Mucosa of stomach (tissue), 1 donor: ENCODE data around the gene TERT.

ENCODE experiments used
- H3K27me3 ChIP-seq: one replicate; pipeline ENCODE4 v1.7.0; 2013; ENCODE audit warnings: mild to moderate bottlenecking, low read length; ENCODE audit not compliant: control insufficient read depth, insufficient read depth
- H3K36me3 ChIP-seq: one replicate; pipeline ENCODE4 v1.7.0; 2013; ENCODE audit warnings: low read length; ENCODE audit not compliant: control insufficient read depth, insufficient read depth
- H3K4me1 ChIP-seq: one replicate; pipeline ENCODE4 v1.7.0; 2013; ENCODE audit warnings: mild to moderate bottlenecking, low read length; ENCODE audit not compliant: control insufficient read depth, insufficient read depth
- H3K4me3 ChIP-seq: one replicate; pipeline ENCODE4 v1.7.0; 2013; ENCODE audit warnings: low read length
- H3K9ac ChIP-seq: one replicate; pipeline ENCODE4 v1.7.0; 2013; ENCODE audit warnings: mild to moderate bottlenecking, low read length, moderate library complexity
- H3K9me3 ChIP-seq: one replicate; pipeline ENCODE4 v1.7.0; 2013; ENCODE audit warnings: mild to moderate bottlenecking, low read length, moderate library complexity; ENCODE audit not compliant: control insufficient read depth
- donor health status: Pancreatic carcinoma.

Gene TERT

GRCh38 chr5:1218351-1219080 is 76.4 kb downstream of the TERT start:
- no peaks in the 10 kb centered on the region for H3K4me1 ChIP-seq
- H3K36me3 ChIP-seq: no peaks in the 10 kb centered on the region
- no peak overlapping the region for H3K4me3 ChIP-seq
- no peaks in the 10 kb centered on the region for H3K9me3 ChIP-seq
- no peak overlapping the region for H3K9ac ChIP-seq
- H3K27me3 ChIP-seq: no peaks in the 10 kb centered on the region

- Histone ChIP-seq H3K36me3 (no peaks in the 10 kb centered on the region), H3K9me3 (no peaks in the 10 kb centered on the region), H3K27me3 (no peaks in the 10 kb centered on the region), H3K4me1 (no peaks in the 10 kb centered on the region), H3K9ac (no peak overlapping the region), H3K4me3 (no peak overlapping the region)
Measured at GRCh38 chr5:1217596-1218206, 77.2 kb downstream of the TERT start.

GRCh38 chr5:1216918-1217295 is 78.0 kb downstream of the TERT start:
- no peak overlapping the region for H3K4me3 ChIP-seq
- H3K36me3 ChIP-seq: no peaks in the 10 kb centered on the region
- H3K9ac ChIP-seq: no peak overlapping the region
- H3K27me3 ChIP-seq: no peaks in the 10 kb centered on the region
- no peaks in the 10 kb centered on the region for H3K4me1 ChIP-seq
- H3K9me3 ChIP-seq: no peaks in the 10 kb centered on the region

- Histone ChIP-seq H3K27me3 (no peaks in the 10 kb centered on the region), H3K4me3 (no peak overlapping the region), H3K9me3 (no peaks in the 10 kb centered on the region), H3K4me1 (no peaks in the 10 kb centered on the region), H3K9ac (no peak overlapping the region), H3K36me3 (no peaks in the 10 kb centered on the region)
Measured at GRCh38 chr5:1216211-1216917, 78.5 kb downstream of the TERT start.

GRCh38 chr5:1215320-1216096 is 79.4 kb downstream of the TERT start:
- Histone ChIP-seq H3K9me3 (no peaks in the 10 kb centered on the region), H3K4me3 (no peak overlapping the region), H3K36me3 (no peaks in the 10 kb centered on the region), H3K27me3 (no peaks in the 10 kb centered on the region), H3K4me1 (no peaks in the 10 kb centered on the region), H3K9ac (no peak overlapping the region)

GRCh38 chr5:1214936-1215220 is 80.0 kb downstream of the TERT start:
- no peaks in the 10 kb centered on the region for H3K4me1 ChIP-seq

GRCh38 chr5:1214163-1214935 is 80.5 kb downstream of the TERT start:
- H3K4me1 ChIP-seq: no peaks in the 10 kb centered on the region
- H3K9me3 ChIP-seq: no peaks in the 10 kb centered on the region
- no peaks in the 10 kb centered on the region for H3K36me3 ChIP-seq
- no peaks in the 10 kb centered on the region for H3K27me3 ChIP-seq
- H3K9ac ChIP-seq: no peak overlapping the region
- H3K4me3 ChIP-seq: no peak overlapping the region

More at GRCh38 chr5:1214936-1215220, 80.0 kb downstream of the TERT start:
- Histone ChIP-seq H3K27me3 (no peaks in the 10 kb centered on the region), H3K36me3 (no peaks in the 10 kb centered on the region), H3K9ac (no peak overlapping the region), H3K9me3 (no peaks in the 10 kb centered on the region), H3K4me3 (no peak overlapping the region)

- Histone ChIP-seq H3K36me3 (no peaks in the 10 kb centered on the region), H3K9ac (no peak overlapping the region), H3K4me1 (no peaks in the 10 kb centered on the region), H3K27me3 (no peaks in the 10 kb centered on the region), H3K4me3 (no peak overlapping the region), H3K9me3 (no peaks in the 10 kb centered on the region)
Measured at GRCh38 chr5:1213508-1214162, 81.2 kb downstream of the TERT start.

GRCh38 chr5:1212881-1213280 is 82.0 kb downstream of the TERT start:
- no peak overlapping the region for H3K9ac ChIP-seq
- H3K36me3 ChIP-seq: no peaks in the 10 kb centered on the region
- H3K27me3 ChIP-seq: no peaks in the 10 kb centered on the region
- H3K4me3 ChIP-seq: no peak overlapping the region
- H3K4me1 ChIP-seq: no peaks in the 10 kb centered on the region
- H3K9me3 ChIP-seq: no peaks in the 10 kb centered on the region

GRCh38 chr5:1212271-1212670 is 82.6 kb downstream of the TERT start:
- H3K9me3 ChIP-seq: no peaks in the 10 kb centered on the region
- no peaks in the 10 kb centered on the region for H3K4me1 ChIP-seq
- H3K9ac ChIP-seq: no peak overlapping the region
- no peaks in the 10 kb centered on the region for H3K36me3 ChIP-seq
- H3K27me3 ChIP-seq: no peaks in the 10 kb centered on the region
- H3K4me3 ChIP-seq: no peak overlapping the region

GRCh38 chr5:1211701-1212100 is 83.2 kb downstream of the TERT start:
- no peaks in the 10 kb centered on the region for H3K27me3 ChIP-seq
- H3K9me3 ChIP-seq: no peaks in the 10 kb centered on the region
- no peaks in the 10 kb centered on the region for H3K4me1 ChIP-seq
- H3K4me3 ChIP-seq: no peak overlapping the region
- no peak overlapping the region for H3K9ac ChIP-seq
- no peaks in the 10 kb centered on the region for H3K36me3 ChIP-seq
